ENCODE results near the gene PLXNC1.
A peak's percentile ranks its signal among the peaks of the same experiment; 100 is the strongest.

The PLXNC1 gene

GRCh38 chr12:94239332-94239993, 91.1 kb downstream of the PLXNC1 start:
- no peak for DNase-seq (ENCODE audit: low spot score)

GRCh38 chr12:94240171-94240570, 91.8 kb downstream of the PLXNC1 start:
- no peak for DNase-seq (ENCODE audit: low spot score)

- DNase-seq (ENCODE audit: low spot score), result peak; percentile 39
Measured at GRCh38 chr12:94242901-94243300, 94.5 kb downstream of the PLXNC1 start.

GRCh38 chr12:94244165-94245133, 96.1 kb downstream of the PLXNC1 start:
- DNase-seq (ENCODE audit: low spot score), result peak; percentile 34

GRCh38 chr12:94245631-94246383, 97.4 kb downstream of the PLXNC1 start:
- no peak for DNase-seq (ENCODE audit: low spot score)

GRCh38 chr12:94247246-94247645, 98.9 kb downstream of the PLXNC1 start:
- DNase-seq (ENCODE audit: low spot score), result no peak

- DNase-seq (ENCODE audit: low spot score), result no peak
Measured at GRCh38 chr12:94248582-94248981, 100.2 kb downstream of the PLXNC1 start.

- DNase-seq (ENCODE audit: low spot score), result no peak
Measured at GRCh38 chr12:94250130-94250529, 101.8 kb downstream of the PLXNC1 start.

GRCh38 chr12:94254270-94254669, 105.9 kb downstream of the PLXNC1 start:
- no peak for DNase-seq (ENCODE audit: low spot score)

- DNase-seq (ENCODE audit: low spot score), result no peak
Measured at GRCh38 chr12:94255006-94255405, 106.6 kb downstream of the PLXNC1 start.

GRCh38 chr12:94255428-94255827, 107.1 kb downstream of the PLXNC1 start:
- DNase-seq (ENCODE audit: low spot score), result no peak

- no peak for DNase-seq (ENCODE audit: low spot score)
Measured at GRCh38 chr12:94258593-94258992, 110.2 kb downstream of the PLXNC1 start.

- DNase-seq (ENCODE audit: low spot score), result no peak
Measured at GRCh38 chr12:94260017-94260416, 111.6 kb downstream of the PLXNC1 start.

GRCh38 chr12:94260717-94261116, 112.3 kb downstream of the PLXNC1 start:
- DNase-seq (ENCODE audit: low spot score), result no peak

- DNase-seq (ENCODE audit: low spot score), result no peak
Measured at GRCh38 chr12:94261119-94261518, 112.7 kb downstream of the PLXNC1 start.

GRCh38 chr12:94261786-94262185, 113.4 kb downstream of the PLXNC1 start:
- no peak for DNase-seq (ENCODE audit: low spot score)

- DNase-seq (ENCODE audit: low spot score), result peak; percentile 86
Measured at GRCh38 chr12:94262228-94263010, 114.0 kb downstream of the PLXNC1 start.

- DNase-seq (ENCODE audit: low spot score), result no peak
Measured at GRCh38 chr12:94263011-94263811, 114.8 kb downstream of the PLXNC1 start.

GRCh38 chr12:94263905-94264561, 115.7 kb downstream of the PLXNC1 start:
- DNase-seq (ENCODE audit: low spot score), result no peak

Data from Ammon's horn (tissue), 1 donor.